Stomach smooth muscle (tissue), 2 donors: ENCODE results near the gene LTBP1.
A peak's percentile ranks its signal among the peaks of the same experiment; 100 is the strongest.

Experiments used
- H3K27ac ChIP-seq: one replicate; pipeline ENCODE4 v1.7.0; 2013; ENCODE audit warnings: mild to moderate bottlenecking, low read length, inconsistent platforms
- H3K27me3 ChIP-seq, 2 donors: one replicate each; pipeline ENCODE4 v1.7.0; 2013; ENCODE audit warnings: low read length in 2 of 2; ENCODE audit not compliant: insufficient read depth in 2 of 2, control insufficient read depth in 1 of 2
- H3K36me3 ChIP-seq, 2 donors: one replicate each; pipeline ENCODE4 v1.7.0; 2013; ENCODE audit warnings: low read length in 2 of 2; ENCODE audit not compliant: control insufficient read depth in 2 of 2, insufficient read depth in 2 of 2
- H3K4me1 ChIP-seq: one replicate; pipeline ENCODE4 v1.7.0; 2013; ENCODE audit warnings: low read length; ENCODE audit not compliant: control insufficient read depth, insufficient read depth
- H3K4me3 ChIP-seq, 2 donors: one replicate each; pipeline ENCODE4 v1.7.0; 2013; ENCODE audit warnings: low read length in 2 of 2
- H3K9ac ChIP-seq, 2 donors: one replicate each; pipeline ENCODE4 v1.7.0; 2013; ENCODE audit warnings: low read length in 2 of 2, mild to moderate bottlenecking in 1 of 2
- H3K9me3 ChIP-seq, 2 donors: one replicate each; pipeline ENCODE4 v1.7.0; 2013; ENCODE audit warnings: low read length in 2 of 2; ENCODE audit not compliant: control insufficient read depth in 2 of 2
- donor health status: healthy.
- donor health status: Pancreatic carcinoma.

LTBP1 gene

DNA sequence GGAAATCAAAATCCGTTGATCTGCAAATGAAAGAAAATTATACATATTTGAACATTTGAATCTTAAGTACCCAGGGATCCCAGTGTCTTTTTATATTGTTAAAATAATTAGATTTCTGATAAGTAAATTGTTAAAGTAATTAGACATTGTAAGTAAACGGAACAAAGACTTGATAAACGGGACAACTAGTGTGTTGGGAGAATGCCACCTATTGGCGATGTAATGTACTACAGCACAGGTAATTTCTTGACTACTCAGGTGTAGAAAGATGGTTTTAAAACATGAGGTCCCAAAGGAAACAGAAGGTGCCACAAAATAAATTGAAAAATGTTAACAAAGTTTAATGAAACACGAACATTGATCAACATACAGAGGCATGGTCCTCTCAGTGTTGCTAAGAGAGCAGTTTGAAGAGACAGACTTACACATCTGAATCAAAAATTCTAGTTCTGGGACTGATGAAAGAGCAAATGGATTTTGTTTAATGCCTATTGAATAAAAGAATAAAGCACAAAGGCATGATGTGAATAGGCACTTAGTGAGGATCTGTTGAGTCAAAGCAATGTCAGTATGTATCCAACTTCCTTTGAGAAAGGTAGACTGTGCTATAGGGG lies 426.3 kb downstream of the LTBP1 start:
- no peak overlapping the region for H3K27ac ChIP-seq
- no peak overlapping the region for H3K9ac ChIP-seq
- no peak overlapping the region for H3K4me3 ChIP-seq
- no peaks in the 10 kb centered on the region for H3K27me3 ChIP-seq
- H3K36me3 ChIP-seq, result peaks cover 13 to 20% of the 10 kb centered on the region in 2 donors
- H3K9me3 ChIP-seq, result no peaks in the 10 kb centered on the region
- H3K4me1 ChIP-seq, result no peaks in the 10 kb centered on the region

DNA sequence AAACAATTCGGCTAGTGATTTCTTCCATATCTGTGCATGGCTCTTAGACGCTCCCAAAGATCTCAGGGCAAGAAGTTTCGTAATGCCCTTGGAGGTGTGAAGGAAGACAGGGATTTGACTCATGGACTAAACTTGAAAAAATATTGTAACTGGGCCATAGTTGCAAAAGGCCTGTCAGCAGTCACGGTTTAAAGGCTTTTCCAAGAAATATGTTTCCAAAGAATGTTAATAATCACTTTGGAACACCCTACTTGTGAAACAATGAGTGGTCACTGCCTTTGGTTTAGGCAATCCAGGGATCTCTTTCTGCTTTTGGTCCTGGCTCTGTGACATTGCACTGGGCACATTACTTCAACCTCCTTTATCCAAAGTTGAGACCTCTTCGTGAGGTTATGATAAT lies 427.2 kb downstream of the LTBP1 start:
- H3K27ac ChIP-seq, result no peak overlapping the region
- H3K27me3 ChIP-seq, result no peaks in the 10 kb centered on the region
- H3K9ac ChIP-seq, result no peak overlapping the region
- no peak overlapping the region for H3K4me3 ChIP-seq
- no peaks in the 10 kb centered on the region for H3K9me3 ChIP-seq
- peaks cover 13 to 20% of the 10 kb centered on the region in 2 donors for H3K36me3 ChIP-seq
- H3K4me1 ChIP-seq, result no peaks in the 10 kb centered on the region

DNA sequence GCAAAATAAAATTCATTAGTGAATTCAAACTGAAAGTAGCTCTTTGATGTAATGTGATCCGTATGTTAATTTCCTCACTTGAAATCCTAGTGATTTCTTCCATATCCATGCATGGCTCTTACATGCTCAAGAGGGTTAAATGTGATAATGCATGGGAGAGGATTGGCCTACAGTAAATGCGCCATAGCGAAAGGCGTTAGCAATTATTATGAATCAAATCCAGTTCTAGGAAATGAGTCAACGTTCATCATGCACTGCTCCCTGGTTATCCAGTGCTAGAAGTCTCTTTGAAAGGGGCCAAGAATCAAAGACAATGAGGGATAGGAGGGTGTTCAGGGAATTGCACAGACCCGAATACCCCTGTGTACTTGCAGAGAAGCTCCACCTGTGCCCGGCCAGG lies 428.3 kb downstream of the LTBP1 start:
- no peaks in the 10 kb centered on the region for H3K27me3 ChIP-seq
- H3K36me3 ChIP-seq, result peaks cover 8 to 14% of the 10 kb centered on the region in 2 donors
- H3K27ac ChIP-seq, result no peak overlapping the region
- H3K9ac ChIP-seq, result no peak overlapping the region
- H3K9me3 ChIP-seq, result no peaks in the 10 kb centered on the region
- no peaks in the 10 kb centered on the region for H3K4me1 ChIP-seq
- H3K4me3 ChIP-seq, result no peak overlapping the region

DNA sequence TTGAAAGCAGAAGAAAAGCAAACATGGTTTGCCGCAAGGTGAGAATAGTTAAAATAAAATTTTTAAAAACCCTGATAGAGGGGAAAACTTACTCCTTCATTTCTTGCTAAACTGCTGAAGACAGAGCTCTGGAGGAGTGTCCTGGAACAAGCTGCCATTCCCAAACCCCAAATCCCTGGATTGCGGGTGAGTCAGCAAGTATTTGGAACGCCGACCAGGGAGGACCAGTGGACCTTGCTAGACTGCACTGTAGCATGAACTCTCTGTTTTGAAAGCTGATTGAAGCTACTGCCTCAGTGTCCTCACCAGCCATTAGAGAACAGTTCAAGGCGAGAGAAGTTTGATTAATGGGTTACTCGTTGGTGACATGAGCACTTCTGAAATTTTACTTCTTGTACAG lies 430.3 kb downstream of the LTBP1 start:
- H3K27me3 ChIP-seq, result no peaks in the 10 kb centered on the region
- no peak overlapping the region for H3K4me3 ChIP-seq
- H3K4me1 ChIP-seq, result no peaks in the 10 kb centered on the region
- no peaks in the 10 kb centered on the region for H3K9me3 ChIP-seq
- H3K36me3 ChIP-seq, result peaks cover 0 to 4% of the 10 kb centered on the region in 2 donors
- no peak overlapping the region for H3K27ac ChIP-seq
- no peak overlapping the region for H3K9ac ChIP-seq

DNA sequence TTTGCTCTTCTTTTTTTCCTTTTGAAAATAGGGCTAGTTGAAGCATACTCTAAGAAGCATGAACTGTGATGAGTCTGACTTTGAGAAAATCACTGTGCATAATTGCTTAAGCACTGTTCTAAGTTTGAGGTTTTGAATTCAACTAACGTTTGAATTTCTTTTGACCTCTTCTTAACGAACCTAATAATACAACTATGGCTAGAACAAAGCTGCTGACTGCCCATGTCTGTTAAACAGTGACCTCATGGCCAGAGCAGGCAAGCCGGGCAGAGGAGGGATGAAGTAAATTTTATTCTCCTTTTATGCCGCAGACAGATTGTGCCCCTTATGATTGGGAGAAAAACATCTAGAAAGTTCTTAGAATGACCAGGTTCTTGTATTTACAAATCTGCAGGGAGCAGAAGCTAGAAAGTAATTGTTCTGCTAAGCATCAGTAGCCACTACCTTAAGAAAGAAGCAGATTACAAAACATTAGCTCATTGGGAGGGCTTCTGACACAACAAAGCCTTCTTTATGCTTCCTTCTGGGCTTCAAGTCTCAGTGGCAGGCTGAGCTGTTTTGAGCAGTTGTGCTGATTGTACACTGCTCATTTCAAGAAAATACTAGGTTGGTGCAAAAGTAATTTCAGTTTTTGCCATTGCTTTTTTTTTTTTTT lies 431.9 kb downstream of the LTBP1 start:
- peaks cover 3 to 4% of the 10 kb centered on the region in 2 donors for H3K36me3 ChIP-seq
- no peaks in the 10 kb centered on the region for H3K27me3 ChIP-seq
- no peak overlapping the region for H3K9ac ChIP-seq
- H3K9me3 ChIP-seq, result no peaks in the 10 kb centered on the region
- H3K4me1 ChIP-seq, result no peaks in the 10 kb centered on the region
- peak overlapping the region; percentile 41 for H3K27ac ChIP-seq
- no peak overlapping the region for H3K4me3 ChIP-seq

DNA sequence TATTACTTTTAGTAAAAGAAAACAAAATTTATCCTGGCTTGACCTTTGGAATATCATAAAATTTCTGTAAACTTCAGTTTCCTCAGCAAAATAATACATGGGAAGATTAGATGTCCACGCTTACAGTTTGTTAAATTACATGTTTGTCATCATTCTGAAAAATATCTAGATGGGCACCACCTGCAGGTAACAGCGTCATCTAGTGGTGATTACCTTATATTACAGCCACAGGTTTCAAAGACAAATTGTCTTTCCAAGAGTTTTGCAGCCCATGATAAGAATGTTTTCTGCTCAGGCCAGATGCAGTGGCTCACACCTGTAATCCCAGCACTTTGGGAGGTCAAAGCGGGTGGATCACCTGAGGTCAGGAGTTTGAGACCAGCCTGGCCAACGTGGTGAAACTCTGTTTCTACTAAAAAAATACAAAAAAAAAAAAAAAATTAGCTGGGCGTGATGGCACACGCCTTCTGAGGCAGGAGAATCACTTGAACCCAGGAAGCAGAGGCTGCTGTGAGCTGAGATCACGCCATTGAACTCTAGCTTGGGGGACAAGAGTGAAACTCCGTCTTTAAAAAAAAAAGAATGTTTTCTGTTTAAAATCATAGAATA lies 433.4 kb downstream of the LTBP1 start:
- Histone ChIP-seq H3K9me3 (no peaks in the 10 kb centered on the region), H3K27me3 (no peaks in the 10 kb centered on the region), H3K4me3 (no peak overlapping the region), H3K4me1 (no peaks in the 10 kb centered on the region), H3K9ac (no peak overlapping the region), H3K36me3 (peaks cover 0 to 3% of the 10 kb centered on the region in 2 donors), H3K27ac (no peak overlapping the region)

DNA sequence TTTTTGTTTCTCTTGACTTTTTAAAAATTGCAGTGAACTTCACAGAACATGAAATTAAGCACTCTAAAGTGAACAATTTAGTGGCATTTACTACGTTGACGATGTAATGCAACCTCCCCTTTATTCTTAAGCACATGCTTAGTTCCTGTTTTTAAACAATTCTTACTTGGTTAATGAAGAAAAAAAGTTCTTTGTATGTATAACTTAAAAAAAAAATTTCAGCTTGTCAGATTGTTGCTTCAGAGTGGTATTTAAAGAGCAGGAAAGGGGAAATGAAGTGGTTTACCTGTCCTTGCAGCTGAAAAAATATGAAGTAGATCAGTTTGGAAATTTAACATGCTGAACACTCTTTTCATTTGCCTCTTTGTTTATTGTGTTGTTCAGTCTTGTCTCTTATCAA lies 434.0 kb downstream of the LTBP1 start:
- Histone ChIP-seq H3K9me3 (no peaks in the 10 kb centered on the region), H3K27ac (no peak overlapping the region), H3K4me3 (no peak overlapping the region), H3K9ac (no peak overlapping the region), H3K4me1 (no peaks in the 10 kb centered on the region), H3K27me3 (no peaks in the 10 kb centered on the region), H3K36me3 (peaks cover 2 to 3% of the 10 kb centered on the region in 2 donors)

DNA sequence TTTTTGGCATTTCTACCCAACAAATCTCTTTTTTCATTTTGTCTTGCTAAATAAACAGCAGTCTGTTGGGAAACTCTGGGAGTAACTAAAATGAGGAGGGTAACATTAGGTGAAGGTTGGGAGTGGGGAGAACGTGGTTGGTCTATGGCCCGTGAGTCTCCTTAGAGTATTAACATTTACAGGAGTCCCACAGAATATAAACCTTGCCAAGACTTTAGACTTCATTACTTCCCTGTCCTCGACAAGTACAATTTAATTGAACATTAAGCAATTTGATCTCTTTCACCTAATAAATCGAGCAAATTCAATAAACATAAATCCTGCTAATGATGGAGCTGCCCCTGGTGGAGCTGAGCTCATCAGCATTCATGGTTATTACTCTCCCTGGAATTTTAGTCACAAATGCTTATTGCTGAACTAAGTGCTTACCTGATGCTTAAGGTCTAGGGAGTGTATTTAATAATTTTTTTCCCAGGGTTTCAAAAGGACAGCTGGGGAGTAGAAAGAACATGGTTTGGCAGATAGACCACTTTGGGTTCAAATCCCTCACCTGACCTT lies 434.6 kb downstream of the LTBP1 start:
- Histone ChIP-seq H3K36me3 (peaks cover 3 to 4% of the 10 kb centered on the region in 2 donors), H3K4me1 (no peaks in the 10 kb centered on the region), H3K4me3 (no peak overlapping the region), H3K27ac (no peak overlapping the region), H3K27me3 (no peaks in the 10 kb centered on the region), H3K9me3 (no peaks in the 10 kb centered on the region), H3K9ac (no peak overlapping the region)

DNA sequence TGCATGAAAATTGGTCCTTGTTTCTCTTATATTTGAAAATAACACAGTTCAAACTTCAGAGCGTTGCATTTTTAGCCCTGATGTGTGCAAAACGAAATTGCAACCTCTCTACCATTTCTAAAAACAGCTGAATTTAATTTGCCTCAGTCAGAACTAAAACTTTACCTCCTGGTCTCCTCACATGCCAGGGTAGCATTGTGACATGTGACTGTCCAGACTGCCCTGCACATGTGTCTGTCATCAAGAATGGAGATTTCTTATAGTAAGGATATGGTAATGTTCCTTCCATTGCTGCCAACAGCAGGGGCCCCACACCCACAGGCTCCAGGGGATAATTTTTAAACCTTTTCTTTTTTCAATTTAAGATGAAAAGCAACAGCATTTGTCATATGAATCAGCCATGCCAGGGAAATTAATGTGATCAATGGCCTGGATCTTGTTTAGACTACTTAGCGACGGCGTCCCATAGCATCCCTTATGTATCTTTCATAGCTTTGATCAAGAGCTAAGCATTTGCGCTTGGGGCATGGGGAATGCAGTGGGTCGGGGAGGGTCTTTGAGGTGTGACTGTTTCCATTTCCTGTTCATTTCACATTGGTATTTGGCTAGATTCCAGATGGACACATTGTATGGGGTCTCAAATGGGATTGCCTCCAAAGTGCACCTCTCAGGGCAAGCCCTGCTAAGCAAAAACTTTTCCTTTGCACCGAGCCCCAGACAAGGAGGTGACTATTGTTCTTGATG lies 437.3 kb downstream of the LTBP1 start:
- Histone ChIP-seq H3K4me1 (peaks cover 11% of the 10 kb centered on the region), H3K4me3 (no peak overlapping the region), H3K27ac (no peak overlapping the region), H3K36me3 (peaks cover 3 to 5% of the 10 kb centered on the region in 2 donors), H3K27me3 (no peaks in the 10 kb centered on the region), H3K9ac (no peak overlapping the region), H3K9me3 (no peaks in the 10 kb centered on the region)

DNA sequence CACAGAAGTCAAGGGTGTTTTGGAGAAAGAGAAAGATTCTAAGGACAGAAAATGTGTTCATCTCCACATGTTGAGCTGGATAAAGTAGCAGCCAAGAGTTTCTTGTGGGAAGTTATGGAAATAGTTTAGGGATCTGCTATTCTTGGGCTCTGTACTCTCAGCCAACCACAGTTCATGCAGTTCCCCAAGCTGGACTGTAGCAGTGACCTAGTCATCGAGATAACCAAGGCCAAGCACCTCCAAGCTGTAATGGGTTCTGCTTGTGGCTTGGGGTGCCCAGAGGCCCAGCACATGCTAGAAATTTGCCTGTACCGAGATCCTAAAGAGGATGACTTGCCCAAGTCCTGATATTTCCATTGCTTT lies 437.8 kb downstream of the LTBP1 start:
- peaks cover 3 to 9% of the 10 kb centered on the region in 2 donors for H3K36me3 ChIP-seq
- no peak overlapping the region for H3K4me3 ChIP-seq
- no peaks in the 10 kb centered on the region for H3K9me3 ChIP-seq
- no peak overlapping the region for H3K9ac ChIP-seq
- peaks cover 11% of the 10 kb centered on the region for H3K4me1 ChIP-seq
- H3K27ac ChIP-seq, result no peak overlapping the region
- H3K27me3 ChIP-seq, result no peaks in the 10 kb centered on the region
